ENCODE measurements around the gene ZNF236.

- no peak for TF ChIP-seq POLR2AphosphoS5 (IDR thresholded peaks at IDR 0.05; ENCODE audit: low read depth, low read length)
- no peak for TF ChIP-seq POLR2A (IDR thresholded peaks at IDR 0.05; ENCODE audit: low read depth, low read length)
- no peak for TF ChIP-seq TAF1 (IDR thresholded peaks at IDR 0.05; ENCODE audit: borderline replicate concordance, low read depth, low read length)
Measured at GRCh38 chr18:76905821-76906220, 83.5 kb downstream of the ZNF236 start.
